Upper lobe of left lung (tissue), 6 donors: Measurements from ENCODE around the gene CES1. TPM values are rescaled to one million over a fixed set of nuclear protein-coding genes. Genes with fewer than 3 reads are reported as not detected.
"Not testable (repeated sequence)": the region's sequence is repeated elsewhere in the genome, so short reads cannot be mapped to it uniquely, and the experiment has no call there.

Source experiments
- ATAC-seq, 2 donors: fragments of 200-7000 bp; cut with Tn5 transposase; one replicate each; pipeline ENCODE4 v1.9.1; 2022; ENCODE audit warnings: mild to moderate bottlenecking in 2 of 2, moderate library complexity in 2 of 2; ENCODE audit not compliant: low FRiP score in 2 of 2
- DNase-seq, 2 donors: peaks; one replicate each; pipeline ENCODE4 v3.0.0-alpha.2; 2019 to 2020
- H3K27ac ChIP-seq, 4 donors: fragments of 200-600 bp; sonication (generic); one replicate each; pipeline ENCODE4 v1.5.1; 2016 to 2019
- H3K27me3 ChIP-seq, 4 donors: fragments of 200-600 bp; sonication (generic); one replicate each; pipeline ENCODE4 v1.5.1; 2017 to 2019
- H3K36me3 ChIP-seq, 4 donors: fragments of 200-600 bp; sonication (generic); one replicate each; pipeline ENCODE4 v1.5.1; 2016 to 2019
- H3K4me1 ChIP-seq, 4 donors: fragments of 200-600 bp; sonication (generic); one replicate each; pipeline ENCODE4 v1.5.1; 2018 to 2019
- H3K4me3 ChIP-seq, 4 donors: fragments of 200-600 bp; sonication (generic); one replicate each; pipeline ENCODE4 v1.5.1; 2017 to 2019; ENCODE audit warnings: mild to moderate bottlenecking in 2 of 4, moderate library complexity in 1 of 4
- H3K9me3 ChIP-seq, 4 donors: fragments of 200-600 bp; sonication (generic); one replicate each; pipeline ENCODE4 v1.5.1; 2018 to 2019
- CTCF ChIP-seq, 6 experiments: fragments of 450-650 bp in 4 of 6; fragments of 200-600 bp in 2 of 6; sonication (generic) in 2 of 6; IDR thresholded peaks; one replicate each; pipeline ENCODE4 v1.5.1; 2016 to 2019; ENCODE audit warnings: antibody characterized with exemption in 6 of 6
- EP300 ChIP-seq, 4 donors: sonication (generic); formaldehyde crosslinking; IDR thresholded peaks; one replicate each; pipeline ENCODE4 v1.5.1; 2017; ENCODE audit warnings: antibody characterized with exemption in 4 of 4, control low read depth in 2 of 4
- POLR2A ChIP-seq, 4 donors: fragments of 450-650 bp; IDR thresholded peaks; one replicate each; pipeline ENCODE4 v1.5.1; 2016 to 2017; ENCODE audit warnings: antibody characterized with exemption in 4 of 4, mild to moderate bottlenecking in 2 of 4
- POLR2AphosphoS5 ChIP-seq, 2 donors: sonication (generic); formaldehyde crosslinking; IDR thresholded peaks; one replicate each; pipeline ENCODE4 v1.5.1; 2017; ENCODE audit warnings: antibody characterized with exemption in 2 of 2
- WGBS, 2 donors: methylation state at CpG; one replicate each; pipeline ENCODE4 v1.1.5; 2017 to 2018; 5-methylcytosine and 5-hydroxymethylcytosine counted together
- total RNA-seq, 6 donors: library from RNA; depleted of rRNA in 4 of 6; stranded (reverse); fragments of >200 nt in 4 of 6; gene quantifications; one replicate each; pipeline versions ENCODE4 v1.1.0 to v1.2.1, GENCODE V29; 2016 to 2021
- donor health status: DM: no; HTN: no; CAD: no; lungs with moderate emphysema.
- donor health status: DM: no; HTN: yes; CAD: no; lungs with severe emphysema.

The CES1 gene
- total RNA-seq, 6 donors from 2014 or later: 110 to 224 (median 187) TPM

GRCh38 chr16:55817236-55817912, 15.5 kb downstream of the CES1 start:
- TF ChIP-seq POLR2AphosphoS5 (IDR thresholded peaks at IDR 0.05) (no peak), EP300 (IDR thresholded peaks at IDR 0.05) (no peak), POLR2A (IDR thresholded peaks at IDR 0.05) (no peak), CTCF (IDR thresholded peaks at IDR 0.05) (no peak)
- no peak for ATAC-seq
- H3K27me3 ChIP-seq: no peaks in the 10 kb centered on the region
- H3K4me3 ChIP-seq: no peak overlapping the region
- peaks cover 0 to 24% (median 3%) of the 10 kb centered on the region in 4 donors for H3K36me3 ChIP-seq
- 83 to 86% methylated on average over 5 of the region's 5 CpGs for WGBS, 2 donors
- no peak overlapping the region for H3K27ac ChIP-seq
- DNase-seq: no peak
- H3K4me1 ChIP-seq: no peaks in the 10 kb centered on the region
- no peaks in the 10 kb centered on the region for H3K9me3 ChIP-seq

- not testable (repeated sequence) for H3K27ac ChIP-seq, H3K4me3 ChIP-seq, H3K27me3 ChIP-seq, H3K9me3 ChIP-seq, DNase-seq, H3K4me1 ChIP-seq
- WGBS, 2 donors: 65 to 70% methylated on average over 4 of the region's 4 CpGs
- ATAC-seq: peak in 1 of 2 donors; percentile 14
- H3K36me3 ChIP-seq: peaks cover 0 to 15% (median 1%) of the 10 kb centered on the region in 4 donors
Observed at GRCh38 chr16:55816222-55816621, 16.7 kb downstream of the CES1 start.

- ATAC-seq (no peak), DNase-seq (no peak)
- Histone ChIP-seq H3K27me3 (no peaks in the 10 kb centered on the region), H3K4me3 (no peak overlapping the region), H3K4me1 (no peaks in the 10 kb centered on the region), H3K27ac (no peak overlapping the region), H3K9me3 (no peaks in the 10 kb centered on the region), H3K36me3 (peaks cover 0 to 6% (median 0%) of the 10 kb centered on the region in 4 donors)
- TF ChIP-seq EP300 (IDR thresholded peaks at IDR 0.05): no peak
- TF ChIP-seq POLR2A (IDR thresholded peaks at IDR 0.05): no peak
- TF ChIP-seq CTCF (IDR thresholded peaks at IDR 0.05): no peak
- no peak for TF ChIP-seq POLR2AphosphoS5 (IDR thresholded peaks at IDR 0.05)
- 48 to 65% methylated on average over 3 to 4 of the region's 4 CpGs for WGBS, 2 donors
Observed at GRCh38 chr16:55815320-55815719, 17.6 kb downstream of the CES1 start.

- not testable (repeated sequence) for H3K4me1 ChIP-seq, H3K27me3 ChIP-seq, H3K9me3 ChIP-seq, H3K27ac ChIP-seq, H3K4me3 ChIP-seq, ATAC-seq, H3K36me3 ChIP-seq, DNase-seq
- WGBS, 2 donors: 45 to 91% methylated on average over 2 of the region's 2 CpGs
Observed at GRCh38 chr16:55814174-55814573, 18.7 kb downstream of the CES1 start.

GRCh38 chr16:55813730-55814129, 19.2 kb downstream of the CES1 start:
- not testable (repeated sequence) for H3K36me3 ChIP-seq, ATAC-seq, H3K4me1 ChIP-seq, H3K27me3 ChIP-seq, DNase-seq, H3K4me3 ChIP-seq, H3K27ac ChIP-seq, H3K9me3 ChIP-seq
- 82 to 85% methylated on average over 6 to 9 of the region's 9 CpGs for WGBS, 2 donors

GRCh38 chr16:55812951-55813350, 19.9 kb downstream of the CES1 start:
- TF ChIP-seq EP300 (IDR thresholded peaks at IDR 0.05) (no peak), CTCF (IDR thresholded peaks at IDR 0.05) (no peak), POLR2A (IDR thresholded peaks at IDR 0.05) (no peak), POLR2AphosphoS5 (IDR thresholded peaks at IDR 0.05) (no peak)
- ATAC-seq (no peak), DNase-seq (no peak)

More at GRCh38 chr16:55812951-55813350, 19.9 kb downstream of the CES1 start:
- WGBS, 2 donors: 93 to 100% methylated on average over 1 to 2 of the region's 2 CpGs
- H3K9me3 ChIP-seq: no peaks in the 10 kb centered on the region
- H3K36me3 ChIP-seq: peaks cover 0 to 6% (median 0%) of the 10 kb centered on the region in 4 donors
- H3K27ac ChIP-seq: no peak overlapping the region
- H3K4me3 ChIP-seq: no peak overlapping the region
- H3K4me1 ChIP-seq: no peaks in the 10 kb centered on the region
- H3K27me3 ChIP-seq: no peaks in the 10 kb centered on the region
